ENCODE measurements around the gene ZBP1. TPM values are rescaled to one million over a fixed set of nuclear protein-coding genes. Genes with fewer than 3 reads are reported as not detected.

Gene ZBP1
- total RNA-seq, 1 experiment from 2014 or later = not detected

DNA sequence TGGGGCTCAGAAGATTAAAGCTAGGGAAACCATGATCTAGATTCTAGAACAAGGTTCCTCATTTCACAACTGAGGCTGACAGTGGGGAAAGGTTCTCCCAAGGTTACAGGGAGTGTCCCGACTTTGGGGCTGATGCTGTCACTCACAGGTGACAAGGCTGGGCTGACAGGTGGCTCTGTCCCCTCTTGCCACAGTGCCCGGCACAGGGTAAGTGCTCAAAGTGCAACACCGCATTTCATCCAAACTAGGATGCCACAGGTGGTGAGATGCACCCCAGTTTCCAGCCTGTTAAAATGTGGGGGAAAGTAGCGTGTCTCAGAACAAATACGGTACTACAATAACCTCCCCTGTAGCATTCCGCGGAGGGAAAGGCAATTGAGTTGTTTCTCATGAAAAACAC lies 7.8 kb downstream of the ZBP1 start:
- ChIA-PET CTCF (interaction anchor here (0.9 kb wide), 1 partner anchor 69 kb away, joined by 3 read pairs; no protein-coding TSS in a partner anchor), POLR2A (no interaction called here)
- Mint-ChIP-seq H3K27ac (ENCODE audit: unreplicated experiment) (no peak overlapping the region), H3K4me3 (ENCODE audit: unreplicated experiment) (no peak overlapping the region), H3K4me1 (ENCODE audit: low read depth, unreplicated experiment) (no peaks in the 10 kb centered on the region), H3K27me3 (ENCODE audit: insufficient read depth, unreplicated experiment) (peaks cover 32% of the 10 kb centered on the region), H3K36me3 (ENCODE audit: insufficient read depth, unreplicated experiment) (no peaks in the 10 kb centered on the region), H3K9me3 (ENCODE audit: unreplicated experiment) (no peaks in the 10 kb centered on the region)
- BruUV-seq (replicated peaks) = no TSS peak
- Histone ChIP-seq H3K4me1 (no peaks in the 10 kb centered on the region), H3K4me3 (ENCODE audit: low read depth, low read length) (no peak overlapping the region), H3K27me3 (replicated peaks; ENCODE audit: control insufficient read depth, insufficient read depth, low read length) (no peaks in the 10 kb centered on the region), H3K9me3 (no peaks in the 10 kb centered on the region), H3K36me3 (ENCODE audit: control insufficient read depth, insufficient read depth, low read length) (no peaks in the 10 kb centered on the region)
- TF ChIP-seq, protein P1, sequence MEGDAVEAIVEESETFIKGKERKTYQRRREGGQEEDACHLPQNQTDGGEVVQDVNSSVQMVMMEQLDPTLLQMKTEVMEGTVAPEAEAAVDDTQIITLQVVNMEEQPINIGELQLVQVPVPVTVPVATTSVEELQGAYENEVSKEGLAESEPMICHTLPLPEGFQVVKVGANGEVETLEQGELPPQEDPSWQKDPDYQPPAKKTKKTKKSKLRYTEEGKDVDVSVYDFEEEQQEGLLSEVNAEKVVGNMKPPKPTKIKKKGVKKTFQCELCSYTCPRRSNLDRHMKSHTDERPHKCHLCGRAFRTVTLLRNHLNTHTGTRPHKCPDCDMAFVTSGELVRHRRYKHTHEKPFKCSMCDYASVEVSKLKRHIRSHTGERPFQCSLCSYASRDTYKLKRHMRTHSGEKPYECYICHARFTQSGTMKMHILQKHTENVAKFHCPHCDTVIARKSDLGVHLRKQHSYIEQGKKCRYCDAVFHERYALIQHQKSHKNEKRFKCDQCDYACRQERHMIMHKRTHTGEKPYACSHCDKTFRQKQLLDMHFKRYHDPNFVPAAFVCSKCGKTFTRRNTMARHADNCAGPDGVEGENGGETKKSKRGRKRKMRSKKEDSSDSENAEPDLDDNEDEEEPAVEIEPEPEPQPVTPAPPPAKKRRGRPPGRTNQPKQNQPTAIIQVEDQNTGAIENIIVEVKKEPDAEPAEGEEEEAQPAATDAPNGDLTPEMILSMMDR (IDR thresholded peaks at IDR 0.05; ENCODE audit: insufficient read depth in 1 of 2, low read depth in 1 of 2, low read length in 1 of 2, severe bottlenecking in 1 of 2, unreplicated experiment in 1 of 2) = no peak
- peak in 1 of 2 experiments; percentile 34 for DNase-seq
- intact Hi-C loops (cut with micrococcal nuclease; ENCODE audit: unreplicated experiment) = no loop called here

DNA sequence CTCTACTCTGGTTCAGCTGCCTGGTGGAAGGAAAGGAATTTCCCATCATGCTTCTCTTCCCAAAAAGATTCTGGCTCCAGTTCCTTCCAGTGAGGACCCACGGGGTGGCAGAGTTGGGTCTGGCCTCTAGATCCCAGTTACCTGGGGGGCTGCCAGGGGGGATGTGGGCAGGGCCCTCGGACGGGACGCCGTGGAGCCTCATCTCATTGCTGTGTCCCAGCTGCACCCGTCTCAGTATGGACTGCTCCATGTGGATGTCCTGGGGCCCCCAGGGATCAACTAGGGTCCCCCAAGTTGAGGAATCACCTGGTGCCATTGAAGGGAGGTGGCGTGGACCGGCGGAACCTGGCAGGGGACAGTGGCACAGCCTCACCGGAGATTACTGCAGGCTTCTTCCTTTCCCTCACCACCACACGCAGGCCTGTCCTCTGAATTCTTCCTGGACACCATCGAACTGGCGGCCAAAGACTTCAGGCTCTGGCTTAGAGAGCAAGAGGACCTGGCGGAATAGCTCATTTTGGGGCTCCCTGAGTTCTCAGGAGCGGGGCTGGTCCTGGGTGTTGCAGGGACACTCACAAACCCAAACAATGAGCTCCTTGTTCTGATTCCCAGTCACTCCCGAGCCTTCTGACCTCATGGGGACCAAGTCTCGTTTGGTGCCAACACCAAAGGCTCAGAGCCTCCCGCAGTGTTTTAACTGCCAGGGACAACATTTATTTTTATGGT lies 8.5 kb downstream of the ZBP1 start:
- Histone ChIP-seq H3K9me3 (no peaks in the 10 kb centered on the region), H3K4me3 (ENCODE audit: low read depth, low read length) (no peak overlapping the region), H3K27me3 (replicated peaks; ENCODE audit: control insufficient read depth, insufficient read depth, low read length) (no peaks in the 10 kb centered on the region), H3K36me3 (ENCODE audit: control insufficient read depth, insufficient read depth, low read length) (no peaks in the 10 kb centered on the region), H3K4me1 (no peaks in the 10 kb centered on the region)
- Mint-ChIP-seq H3K27ac (ENCODE audit: unreplicated experiment) (no peak overlapping the region), H3K4me3 (ENCODE audit: unreplicated experiment) (no peak overlapping the region), H3K4me1 (ENCODE audit: low read depth, unreplicated experiment) (no peaks in the 10 kb centered on the region), H3K27me3 (ENCODE audit: insufficient read depth, unreplicated experiment) (peaks cover 29% of the 10 kb centered on the region), H3K9me3 (ENCODE audit: unreplicated experiment) (no peaks in the 10 kb centered on the region), H3K36me3 (ENCODE audit: insufficient read depth, unreplicated experiment) (no peaks in the 10 kb centered on the region)
- TF ChIP-seq, protein P1 (IDR thresholded peaks at IDR 0.05; ENCODE audit: insufficient read depth in 1 of 2, low read depth in 1 of 2, low read length in 1 of 2, severe bottlenecking in 1 of 2, unreplicated experiment in 1 of 2) = no peak
- BruUV-seq (replicated peaks) = no TSS peak
- intact Hi-C loops (cut with micrococcal nuclease; ENCODE audit: unreplicated experiment) = no loop called here
- peak in 1 of 2 experiments; percentile 41 for DNase-seq
- POLR2A ChIA-PET = no interaction called here
- CTCF ChIA-PET = interaction anchor here (0.9 to 1.0 kb wide), 2 partner anchors 17 to 68 kb away, joined by 3 read pairs; no protein-coding TSS in a partner anchor

DNA sequence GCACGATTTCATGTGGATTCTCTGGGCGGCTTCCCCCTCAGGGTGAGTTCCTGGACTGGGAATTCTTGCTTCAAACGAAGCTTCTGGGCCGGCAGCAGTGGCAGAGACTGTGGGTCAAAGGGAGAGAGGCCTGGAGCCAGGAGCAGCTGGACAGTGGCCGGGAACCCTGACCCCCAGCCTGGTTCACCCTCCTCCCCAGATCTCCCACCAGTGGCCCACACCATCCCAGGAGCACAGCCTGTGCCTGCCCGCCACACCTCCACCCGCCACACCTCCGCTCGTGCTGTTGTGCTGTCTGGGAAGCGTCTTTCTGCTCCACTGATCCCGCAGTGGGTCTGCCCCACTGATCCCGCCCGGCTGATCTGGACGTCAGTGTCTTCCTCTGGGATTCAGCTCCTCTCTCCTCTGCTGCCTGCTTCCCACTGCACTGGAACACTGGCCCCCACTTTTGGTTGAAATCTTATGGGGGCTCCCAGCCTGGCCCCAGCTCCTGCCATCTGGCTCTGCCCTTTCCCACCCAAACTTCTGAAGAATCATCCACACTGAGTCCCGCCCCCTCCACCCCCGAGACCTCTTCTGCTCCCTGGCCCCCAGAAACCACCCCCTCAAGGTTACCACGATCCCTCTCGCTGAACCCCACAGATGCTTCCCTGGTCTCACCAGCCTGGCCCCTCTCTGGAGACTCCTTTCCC lies 9.8 kb downstream of the ZBP1 start:
- ChIA-PET CTCF (interaction anchor here (0.5 kb wide), 1 partner anchor 73 kb away, joined by 3 read pairs; no protein-coding TSS in a partner anchor), POLR2A (no interaction called here)
- intact Hi-C loops (cut with micrococcal nuclease; ENCODE audit: unreplicated experiment) = no loop called here
- Mint-ChIP-seq H3K27ac (ENCODE audit: unreplicated experiment) (no peak overlapping the region), H3K27me3 (ENCODE audit: insufficient read depth, unreplicated experiment) (peaks cover 28% of the 10 kb centered on the region), H3K9me3 (ENCODE audit: unreplicated experiment) (no peaks in the 10 kb centered on the region), H3K4me1 (ENCODE audit: low read depth, unreplicated experiment) (no peaks in the 10 kb centered on the region), H3K36me3 (ENCODE audit: insufficient read depth, unreplicated experiment) (no peaks in the 10 kb centered on the region), H3K4me3 (ENCODE audit: unreplicated experiment) (no peak overlapping the region)
- Histone ChIP-seq H3K9me3 (no peaks in the 10 kb centered on the region), H3K36me3 (ENCODE audit: control insufficient read depth, insufficient read depth, low read length) (no peaks in the 10 kb centered on the region), H3K27me3 (replicated peaks; ENCODE audit: control insufficient read depth, insufficient read depth, low read length) (no peaks in the 10 kb centered on the region), H3K4me3 (ENCODE audit: low read depth, low read length) (no peak overlapping the region), H3K4me1 (no peaks in the 10 kb centered on the region)
- TF ChIP-seq, protein P1 (IDR thresholded peaks at IDR 0.05; ENCODE audit: insufficient read depth in 1 of 2, low read depth in 1 of 2, low read length in 1 of 2, severe bottlenecking in 1 of 2, unreplicated experiment in 1 of 2) = no peak
- BruUV-seq (replicated peaks) = no TSS peak
- peak in 1 of 2 experiments; percentile 44 for DNase-seq
